Measurements from ENCODE around the gene POLR2E.

DNA sequence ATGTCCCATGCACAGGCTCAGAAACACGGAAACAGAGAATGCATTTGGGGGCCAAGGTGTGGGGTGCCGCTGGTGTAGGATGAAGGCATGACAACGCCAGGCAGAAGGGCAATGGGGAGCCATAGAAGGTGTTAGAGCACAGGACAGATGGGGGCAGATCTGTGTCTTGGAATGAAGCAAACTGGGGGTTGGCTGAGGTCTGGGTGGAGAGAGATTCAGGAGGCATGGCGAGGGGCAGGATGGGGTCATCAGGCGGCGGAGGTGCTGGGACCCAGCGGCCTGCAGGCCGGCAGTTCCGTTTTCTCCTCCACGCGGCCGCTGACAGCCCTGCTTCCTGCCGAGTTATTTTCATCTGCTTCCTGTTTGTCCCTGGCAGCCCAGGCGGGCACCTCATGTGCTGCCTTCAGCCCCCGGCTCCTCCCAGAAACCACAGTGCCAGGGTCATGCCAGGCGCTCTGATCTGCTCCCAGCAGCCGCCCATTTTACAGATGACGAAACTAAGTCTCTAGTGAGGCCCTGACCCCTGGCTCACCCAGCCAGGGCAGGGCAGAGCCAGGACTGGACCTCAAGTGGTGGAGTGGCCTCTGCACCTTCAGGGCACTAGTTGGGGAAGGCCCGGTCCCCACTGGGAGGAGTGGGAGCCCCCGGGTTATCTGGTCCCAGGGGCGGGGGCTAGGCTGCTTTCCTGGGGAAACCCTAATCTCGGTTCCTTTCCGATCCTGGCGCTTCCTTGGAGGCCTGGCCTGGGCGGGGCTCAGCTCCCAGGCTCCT, 26.0 kb downstream of the POLR2E start:
- TF ChIP-seq, protein P1, sequence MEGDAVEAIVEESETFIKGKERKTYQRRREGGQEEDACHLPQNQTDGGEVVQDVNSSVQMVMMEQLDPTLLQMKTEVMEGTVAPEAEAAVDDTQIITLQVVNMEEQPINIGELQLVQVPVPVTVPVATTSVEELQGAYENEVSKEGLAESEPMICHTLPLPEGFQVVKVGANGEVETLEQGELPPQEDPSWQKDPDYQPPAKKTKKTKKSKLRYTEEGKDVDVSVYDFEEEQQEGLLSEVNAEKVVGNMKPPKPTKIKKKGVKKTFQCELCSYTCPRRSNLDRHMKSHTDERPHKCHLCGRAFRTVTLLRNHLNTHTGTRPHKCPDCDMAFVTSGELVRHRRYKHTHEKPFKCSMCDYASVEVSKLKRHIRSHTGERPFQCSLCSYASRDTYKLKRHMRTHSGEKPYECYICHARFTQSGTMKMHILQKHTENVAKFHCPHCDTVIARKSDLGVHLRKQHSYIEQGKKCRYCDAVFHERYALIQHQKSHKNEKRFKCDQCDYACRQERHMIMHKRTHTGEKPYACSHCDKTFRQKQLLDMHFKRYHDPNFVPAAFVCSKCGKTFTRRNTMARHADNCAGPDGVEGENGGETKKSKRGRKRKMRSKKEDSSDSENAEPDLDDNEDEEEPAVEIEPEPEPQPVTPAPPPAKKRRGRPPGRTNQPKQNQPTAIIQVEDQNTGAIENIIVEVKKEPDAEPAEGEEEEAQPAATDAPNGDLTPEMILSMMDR (IDR thresholded peaks at IDR 0.05) = no peak
- TF ChIP-seq EZH2 (IDR thresholded peaks at IDR 0.05; ENCODE audit: borderline replicate concordance, insufficient read depth, low read depth, low read length, poor library complexity, severe bottlenecking) = no peak

Measured in B cell (primary cell).